Thoracic aorta (tissue), 2 donors: ENCODE results near the gene TMEM267. TPM values are rescaled to one million over a fixed set of nuclear protein-coding genes. Genes with fewer than 3 reads are reported as not detected.

Experiments used
- ATAC-seq: fragments of 150-250 bp; one replicate; pipeline ENCODE4 v1.8.0; 2017; ENCODE audit warnings: low read depth; ENCODE audit not compliant: insufficient number of reproducible peaks, low FRiP score
- DNase-seq: peaks from one replicate; pipeline ENCODE4 v3.0.0-alpha.2; 2020; ENCODE audit warnings: low spot score
- H3K27ac ChIP-seq, 2 donors: fragments of 200-600 bp; sonication (generic); 1 replicate in 1 of 2; 2 replicates in 1 of 2; pipeline ENCODE4 v1.5.1; 2016; ENCODE audit warnings: mild to moderate bottlenecking in 2 of 2, moderate library complexity in 2 of 2
- H3K27me3 ChIP-seq: fragments of 200-600 bp; sonication (generic); replicated peaks from 2 replicates; pipeline ENCODE4 v1.6.0; 2016; ENCODE audit warnings: mild to moderate bottlenecking; ENCODE audit not compliant: insufficient read depth
- H3K36me3 ChIP-seq: fragments of 200-600 bp; sonication (generic); one replicate; pipeline ENCODE4 v1.5.1; 2016
- H3K4me1 ChIP-seq, 2 donors: fragments of 200-600 bp; sonication (generic); 1 replicate in 1 of 2; 2 replicates in 1 of 2; pipeline versions ENCODE4 v1.5.1 to v1.6.0; 2016; ENCODE audit warnings: low read depth in 2 of 2, mild to moderate bottlenecking in 1 of 2; ENCODE audit not compliant: control insufficient read depth in 1 of 2
- H3K4me3 ChIP-seq: fragments of 200-600 bp; sonication (generic); 2 replicates; pipeline ENCODE4 v1.5.1; 2016; ENCODE audit warnings: mild to moderate bottlenecking
- H3K9me3 ChIP-seq: fragments of 200-600 bp; sonication (generic); 2 replicates; pipeline ENCODE4 v1.5.1; 2016
- CTCF ChIP-seq: fragments of 200-600 bp; sonication (generic); IDR thresholded peaks from one replicate; pipeline ENCODE4 v1.5.1; 2019; ENCODE audit warnings: antibody characterized with exemption
- total RNA-seq, 2 donors: library from RNA; depleted of rRNA; stranded (reverse); fragments of >200 nt; gene quantifications; one replicate each; pipeline versions ENCODE4 v1.1.0 to v1.2.3, GENCODE V29; 2016

Gene TMEM267
- total RNA-seq, 2 donors from 2014 or later, result 9.5 to 22.5 TPM

GRCh38 chr5:43497311-43498104, 13.8 kb upstream of the TMEM267 start:
- no peak for ATAC-seq
- Histone ChIP-seq H3K36me3 (no peaks in the 10 kb centered on the region), H3K27me3 (no peaks in the 10 kb centered on the region), H3K9me3 (no peaks in the 10 kb centered on the region), H3K4me3 (no peak overlapping the region), H3K27ac (no peak overlapping the region), H3K4me1 (no peaks in the 10 kb centered on the region)
- no peak for DNase-seq
- TF ChIP-seq CTCF, result no peak

GRCh38 chr5:43491326-43491725, 7.7 kb upstream of the TMEM267 start:
- no peaks in the 10 kb centered on the region for H3K36me3 ChIP-seq

GRCh38 chr5:43486353-43486752, 2.7 kb upstream of the TMEM267 start:
- Histone ChIP-seq H3K27me3 (no peaks in the 10 kb centered on the region), H3K9me3 (no peaks in the 10 kb centered on the region), H3K36me3 (no peaks in the 10 kb centered on the region), H3K27ac (no peak overlapping the region), H3K4me3 (no peak overlapping the region), H3K4me1 (peaks cover 6 to 21% of the 10 kb centered on the region in 2 donors)
- DNase-seq (no peak), ATAC-seq (no peak)
- TF ChIP-seq CTCF, result no peak

More at GRCh38 chr5:43491326-43491725, 7.7 kb upstream of the TMEM267 start:
- no peak overlapping the region for H3K4me3 ChIP-seq
- no peaks in the 10 kb centered on the region for H3K27me3 ChIP-seq
- TF ChIP-seq CTCF, result no peak
- no peak for ATAC-seq
- no peaks in the 10 kb centered on the region for H3K4me1 ChIP-seq
- DNase-seq, result no peak
- H3K9me3 ChIP-seq, result no peaks in the 10 kb centered on the region
- no peak overlapping the region for H3K27ac ChIP-seq

- H3K9me3 ChIP-seq, result no peaks in the 10 kb centered on the region
- no peaks in the 10 kb centered on the region for H3K36me3 ChIP-seq
- peak overlapping the region in 1 of 2 donors; percentile 99 for H3K27ac ChIP-seq
- no peak for TF ChIP-seq CTCF
- peaks cover 6 to 21% of the 10 kb centered on the region in 2 donors for H3K4me1 ChIP-seq
- DNase-seq (no peak), ATAC-seq (no peak)
- no peaks in the 10 kb centered on the region for H3K27me3 ChIP-seq
- H3K4me3 ChIP-seq, result no peak overlapping the region
These were observed 1.7 kb upstream of the TMEM267 start for GRCh38 chr5:43485406-43485805.

GRCh38 chr5:43484106-43484849, 613 bp upstream of the TMEM267 start:
- H3K27me3 ChIP-seq, result no peaks in the 10 kb centered on the region
- no peaks in the 10 kb centered on the region for H3K36me3 ChIP-seq
- TF ChIP-seq CTCF, result peak; percentile 70
- DNase-seq (peak; percentile 26), ATAC-seq (peak; percentile 84)
- no peaks in the 10 kb centered on the region for H3K9me3 ChIP-seq
- H3K4me1 ChIP-seq, result peaks cover 6 to 21% of the 10 kb centered on the region in 2 donors
- peak overlapping the region; percentile 92 for H3K4me3 ChIP-seq
- H3K27ac ChIP-seq, result peak overlapping the region; percentile 91 to 99
